Measurements from ENCODE around the gene SPRR5.

SPRR5 gene

GRCh38 chr1:152946248-152946647 is 758 bp upstream of the SPRR5 start:
- no peak for DNase-seq (ENCODE audit: low read depth)

GRCh38 chr1:152951711-152952110 is 4.7 kb downstream of the SPRR5 start:
- DNase-seq (ENCODE audit: low read depth) = no peak

- DNase-seq (ENCODE audit: low read depth) = no peak
Measured at GRCh38 chr1:152953761-152954160, 6.8 kb downstream of the SPRR5 start.

GRCh38 chr1:152954436-152954835 is 7.4 kb downstream of the SPRR5 start:
- no peak for DNase-seq (ENCODE audit: low read depth)

- no peak for DNase-seq (ENCODE audit: low read depth)
Measured at GRCh38 chr1:152957561-152957960, 10.6 kb downstream of the SPRR5 start.

GRCh38 chr1:152959273-152959672 is 12.3 kb downstream of the SPRR5 start:
- no peak for DNase-seq (ENCODE audit: low read depth)

GRCh38 chr1:152959801-152960451 is 12.9 kb downstream of the SPRR5 start:
- DNase-seq (ENCODE audit: low read depth) = no peak

- no peak for DNase-seq (ENCODE audit: low read depth)
Measured at GRCh38 chr1:152960452-152961044, 13.5 kb downstream of the SPRR5 start.

- DNase-seq (ENCODE audit: low read depth) = no peak
Measured at GRCh38 chr1:152961226-152961891, 14.4 kb downstream of the SPRR5 start.

- no peak for DNase-seq (ENCODE audit: low read depth)
Measured at GRCh38 chr1:152962876-152963415, 15.9 kb downstream of the SPRR5 start.

- DNase-seq (ENCODE audit: low read depth) = no peak
Measured at GRCh38 chr1:152964536-152964935, 17.5 kb downstream of the SPRR5 start.

- no peak for DNase-seq (ENCODE audit: low read depth)
Measured at GRCh38 chr1:152965853-152966252, 18.8 kb downstream of the SPRR5 start.

GRCh38 chr1:152967201-152967600 is 20.2 kb downstream of the SPRR5 start:
- no peak for DNase-seq (ENCODE audit: low read depth)

- DNase-seq (ENCODE audit: low read depth) = no peak
Measured at GRCh38 chr1:152968248-152968647, 21.2 kb downstream of the SPRR5 start.

GRCh38 chr1:152969036-152969435 is 22.0 kb downstream of the SPRR5 start:
- DNase-seq (ENCODE audit: low read depth) = no peak

GRCh38 chr1:152970495-152970894 is 23.5 kb downstream of the SPRR5 start, which contains the start of gene SPRR4:
Gene SPRR4, plus strand, starts transcription at chr1:152970648. Its CDS starts 1,243 bp downstream, at chr1:152971891.
- DNase-seq (ENCODE audit: low read depth) = no peak

- no peak for DNase-seq (ENCODE audit: low read depth)
Measured at GRCh38 chr1:152972196-152972886, 25.3 kb downstream of the SPRR5 start.

- DNase-seq (ENCODE audit: low read depth) = no peak
Measured at GRCh38 chr1:152976688-152977087, 29.7 kb downstream of the SPRR5 start.

GRCh38 chr1:152977614-152978013 is 30.6 kb downstream of the SPRR5 start:
- no peak for DNase-seq (ENCODE audit: low read depth)

GRCh38 chr1:152980676-152981075 is 33.7 kb downstream of the SPRR5 start:
- no peak for DNase-seq (ENCODE audit: low read depth)

GRCh38 chr1:152981146-152981871 is 34.3 kb downstream of the SPRR5 start:
- DNase-seq (ENCODE audit: low read depth) = no peak

GRCh38 chr1:152982076-152982475 is 35.1 kb downstream of the SPRR5 start:
- DNase-seq (ENCODE audit: low read depth) = no peak
